H1 (cell line): Measurements from ENCODE around the gene TPSB2. TPM values are rescaled to one million over a fixed set of nuclear protein-coding genes. Genes with fewer than 3 reads are reported as not detected.

Source experiments
- CTCF ChIA-PET: fragments of 300-600 bp; sonication (Branson Sonifier 250); formaldehyde crosslinking; loops from one replicate; lab custom pipeline; 2021; ENCODE audit not compliant: partially characterized antibody; lab: Charles Lee
- POLR2A ChIA-PET: fragments of 300-600 bp; sonication (Branson Sonifier 250); formaldehyde crosslinking; loops from one replicate; lab custom pipeline; 2021; ENCODE audit warnings: inconsistent platforms; ENCODE audit not compliant: partially characterized antibody; lab: Charles Lee
- DNase-seq, 2 experiments: peaks; one replicate each; pipeline versions ENCODE4 v3.0.0 to v3.0.0-alpha.2; 2010 to 2022; ENCODE audit warnings: low spot score in 2 of 2, low read depth in 1 of 2, mixed read lengths in 1 of 2
- FAIRE-seq: peaks from 2 replicates; lab custom pipeline; 2011; peaks lifted over from hg19 to GRCh38; lab: Jason Lieb, UNC
- H2AFZ ChIP-seq: 2 replicates; pipeline ENCODE4 v1.8.1; 2012; ENCODE audit warnings: low read length, inconsistent platforms
- H2AK5ac ChIP-seq: 2 replicates; pipeline ENCODE4 v1.6.1; 2013; ENCODE audit warnings: low read depth, low read length
- H2BK120ac ChIP-seq: replicated peaks from 2 replicates; pipeline ENCODE3; 2013; ENCODE audit warnings: low read depth, low read length, inconsistent platforms
- H2BK12ac ChIP-seq: 2 replicates; pipeline ENCODE4 v1.6.1; 2013; ENCODE audit warnings: low read depth, low read length
- H2BK15ac ChIP-seq: 2 replicates; pipeline ENCODE4 v1.6.1; 2013; ENCODE audit warnings: low read length
- H2BK20ac ChIP-seq: 2 replicates; pipeline ENCODE4 v1.6.1; 2013; ENCODE audit warnings: low read length
- H2BK5ac ChIP-seq: 2 replicates; pipeline ENCODE4 v1.6.1; 2013; ENCODE audit warnings: low read depth, low read length
- H3K14ac ChIP-seq: 2 replicates; pipeline ENCODE4 v1.6.1; 2013; ENCODE audit warnings: inconsistent platforms; ENCODE audit not compliant: insufficient read length
- H3K18ac ChIP-seq: 2 replicates; pipeline ENCODE4 v1.6.1; 2013; ENCODE audit warnings: low read length; ENCODE audit errors: extremely low read depth
- H3K23ac ChIP-seq: 2 replicates; pipeline ENCODE4 v1.6.1; 2013; ENCODE audit warnings: inconsistent platforms; ENCODE audit not compliant: insufficient read length
- H3K23me2 ChIP-seq: 2 replicates; pipeline ENCODE4 v1.6.1; 2013; ENCODE audit warnings: low read depth, low read length
- H3K27ac ChIP-seq: 2 replicates; pipeline ENCODE4 v1.6.1; 2011; ENCODE audit warnings: low read depth, low read length, inconsistent platforms
- H3K27me3 ChIP-seq, 4 experiments: replicated peaks in 1 of 4; 1 replicate in 1 of 4; 2 replicates in 3 of 4; pipeline versions ENCODE4 v1.6.1 to v1.8.1; 2011 to 2013; ENCODE audit warnings: low read length in 3 of 4, mild to moderate bottlenecking in 3 of 4, inconsistent platforms in 2 of 4, mixed read lengths in 2 of 4, moderate library complexity in 1 of 4; ENCODE audit not compliant: control insufficient read depth in 3 of 4, insufficient read depth in 3 of 4; ENCODE audit errors: extremely low read depth in 1 of 4
- H3K36me3 ChIP-seq, 4 experiments: 2 replicates each; pipeline versions ENCODE4 v1.6.1 to v1.8.1; 2011 to 2013; ENCODE audit warnings: mild to moderate bottlenecking in 4 of 4, low read length in 3 of 4, moderate library complexity in 2 of 4, control low read depth in 1 of 4, inconsistent platforms in 1 of 4; ENCODE audit not compliant: insufficient read depth in 4 of 4, control insufficient read depth in 2 of 4
- H3K4ac ChIP-seq: replicated peaks from 2 replicates; pipeline ENCODE3; 2013; ENCODE audit warnings: low read length, low read depth, mixed read lengths, inconsistent platforms; ENCODE audit not compliant: insufficient read length
- H3K4me1 ChIP-seq, 4 experiments: replicated peaks in 1 of 4; 1 replicate in 1 of 4; 2 replicates in 3 of 4; pipeline versions ENCODE4 v1.6.1 to v1.8.1; 2011 to 2013; ENCODE audit warnings: low read length in 3 of 4, inconsistent platforms in 2 of 4, mixed read lengths in 1 of 4; ENCODE audit not compliant: insufficient read depth in 4 of 4, control insufficient read depth in 3 of 4
- H3K4me2 ChIP-seq, 2 experiments: 2 replicates each; pipeline versions ENCODE4 v1.6.1 to v1.8.1; 2011 to 2013; ENCODE audit warnings: low read depth in 2 of 2, low read length in 2 of 2, control low read depth in 1 of 2, inconsistent platforms in 1 of 2, mild to moderate bottlenecking in 1 of 2; ENCODE audit not compliant: insufficient read depth in 1 of 2
- H3K4me3 ChIP-seq, 4 experiments: fragments of 200-600, 300-600 bp in 1 of 4; sonication (generic), shearing (Covaris generic), sonication (Bioruptor Twin) in 1 of 4; 2 replicates each; pipeline versions ENCODE4 v1.5.1 to v1.8.1; 2011 to 2016; ENCODE audit warnings: low read length in 4 of 4, low read depth in 3 of 4, control low read depth in 2 of 4, inconsistent platforms in 2 of 4, mild to moderate bottlenecking in 2 of 4, mixed read lengths in 1 of 4, moderate library complexity in 1 of 4; ENCODE audit not compliant: insufficient read depth in 2 of 4; ENCODE audit errors: extremely low read depth in 1 of 4
- H3K56ac ChIP-seq: replicated peaks from 2 replicates; pipeline ENCODE3; 2013; ENCODE audit warnings: low read depth, mild to moderate bottlenecking, mixed read lengths, low read length, inconsistent platforms; ENCODE audit not compliant: insufficient read length
- H3K79me1 ChIP-seq: 2 replicates; pipeline ENCODE4 v1.6.1; 2013; ENCODE audit warnings: low read depth, low read length, control low read depth
- H3K79me2 ChIP-seq, 2 experiments: 2 replicates each; pipeline versions ENCODE4 v1.6.1 to v1.8.1; 2012 to 2013; ENCODE audit warnings: low read length in 2 of 2, mild to moderate bottlenecking in 2 of 2, inconsistent platforms in 1 of 2; ENCODE audit not compliant: insufficient read depth in 2 of 2, control insufficient read depth in 1 of 2
- H3K9ac ChIP-seq, 4 experiments: replicated peaks in 1 of 4; 1 replicate in 1 of 4; 2 replicates in 3 of 4; pipeline versions ENCODE4 v1.6.1 to v1.8.1; 2011 to 2013; ENCODE audit warnings: low read depth in 3 of 4, low read length in 3 of 4, control low read depth in 2 of 4, mild to moderate bottlenecking in 2 of 4, moderate library complexity in 2 of 4, inconsistent platforms in 1 of 4; ENCODE audit errors: extremely low read depth in 1 of 4
- H3K9me3 ChIP-seq, 2 experiments: 2 replicates each; pipeline versions ENCODE4 v1.6.1 to v1.8.1; 2012 to 2013; ENCODE audit warnings: mild to moderate bottlenecking in 2 of 2, moderate library complexity in 2 of 2, control low read depth in 1 of 2, inconsistent platforms in 1 of 2, low read depth in 1 of 2, low read length in 1 of 2, mixed read lengths in 1 of 2; ENCODE audit not compliant: insufficient read depth in 2 of 2
- H4K20me1 ChIP-seq, 2 experiments: replicated peaks in 1 of 2; 2 replicates each; pipeline versions ENCODE3 to v1.8.1; 2011 to 2013; ENCODE audit warnings: inconsistent platforms in 2 of 2, low read length in 2 of 2, mild to moderate bottlenecking in 1 of 2; ENCODE audit not compliant: insufficient read depth in 2 of 2, control insufficient read depth in 1 of 2
- H4K5ac ChIP-seq: 2 replicates; pipeline ENCODE4 v1.6.1; 2013; ENCODE audit warnings: low read length, low read depth, mixed read lengths, inconsistent platforms; ENCODE audit not compliant: insufficient read length
- H4K8ac ChIP-seq: 2 replicates; pipeline ENCODE4 v1.8.0; 2013; ENCODE audit warnings: mild to moderate bottlenecking, moderate library complexity, low read length, inconsistent platforms; ENCODE audit not compliant: insufficient read depth; ENCODE audit errors: extremely low read depth
- H4K91ac ChIP-seq: replicated peaks from 2 replicates; pipeline ENCODE3; 2013; ENCODE audit warnings: low read length, mixed read lengths, inconsistent platforms; ENCODE audit not compliant: insufficient read length
- BCL11A ChIP-seq, 2 experiments: IDR thresholded peaks; one replicate each; pipeline ENCODE4 v1.6.1; 2011; ENCODE audit warnings: low read depth in 2 of 2, low read length in 2 of 2, mild to moderate bottlenecking in 2 of 2
- BRCA1 ChIP-seq: IDR thresholded peaks from 2 replicates; pipeline ENCODE4 v1.6.1; 2012; ENCODE audit warnings: low read depth, low read length, improper control_type of control experiment
- CBX8 ChIP-seq: fragments of 300-800, 300-1000 bp; sonication (generic); IDR thresholded peaks from 2 replicates; pipeline ENCODE4 v1.7.1; 2016; ENCODE audit warnings: low read depth, low read length, borderline replicate concordance
- HDAC6 ChIP-seq: IDR thresholded peaks from one replicate; pipeline ENCODE4 v1.7.1; 2012; ENCODE audit warnings: low read depth, mild to moderate bottlenecking, inconsistent platforms, low read length, moderate library complexity
- MAFK ChIP-seq: IDR thresholded peaks from 2 replicates; pipeline ENCODE4 v1.6.1; 2012; ENCODE audit warnings: low read depth, mild to moderate bottlenecking, improper control_type of control experiment, low read length
- NANOG ChIP-seq: IDR thresholded peaks from 2 replicates; pipeline ENCODE4 v1.6.1; 2011; ENCODE audit warnings: low read length, low read depth, mild to moderate bottlenecking, inconsistent platforms; ENCODE audit not compliant: insufficient read depth, poor library complexity, severe bottlenecking
- RFX5 ChIP-seq: IDR thresholded peaks from 2 replicates; pipeline ENCODE4 v1.6.1; 2011; ENCODE audit warnings: low read depth, low read length, improper control_type of control experiment, borderline replicate concordance
- SIRT6 ChIP-seq: IDR thresholded peaks from one replicate; pipeline ENCODE4 v1.7.1; 2012; ENCODE audit warnings: low read length, inconsistent platforms
- SRF ChIP-seq: IDR thresholded peaks from 2 replicates; pipeline ENCODE4 v1.6.1; 2011; ENCODE audit warnings: mild to moderate bottlenecking, low read depth, low read length, moderate library complexity
- ZNF274 ChIP-seq: IDR thresholded peaks from 2 replicates; pipeline ENCODE4 v1.7.0; 2012; ENCODE audit warnings: low read length, borderline replicate concordance; ENCODE audit errors: extremely low read depth
- WGBS, 2 experiments: shearing (Covaris generic) in 1 of 2; methylation state at CpG; one replicate each; pipeline versions ENCODE4 v1.1.6 to v1.1.7; 2013 to 2015; ENCODE audit warnings: low lambda C conversion rate in 2 of 2, mixed read lengths in 2 of 2, inconsistent platforms in 1 of 2, low coverage in 1 of 2, missing lambda C conversion rate in 1 of 2; ENCODE audit not compliant: insufficient replicate concordance in 2 of 2, insufficient coverage in 1 of 2, insufficient read length in 1 of 2; ENCODE audit errors: extremely low coverage in 1 of 2, missing lambda C conversion rate in 1 of 2; 5-methylcytosine and 5-hydroxymethylcytosine counted together
- polyA plus RNA-seq, 7 experiments: library from polyadenylated mRNA; depleted of rRNA in 3 of 7; stranded (reverse) in 5 of 7; unstranded in 2 of 7; fragments of >200 nt in 5 of 7; fragments of 200-250 nt in 2 of 7; gene quantifications; 1 replicate in 5 of 7; 2 replicates in 1 of 7; 4 replicates in 1 of 7; pipeline versions ENCODE4 v1.2.1 to v1.2.3, GENCODE V29; 2011 to 2013; ENCODE audit warnings: missing spikeins in 2 of 7, mixed read lengths in 2 of 7
- total RNA-seq: library from RNA; stranded (reverse); fragmentation: NEBNext Ultra II Directional; extraction: Animal tissue kit (Norgen Biotek cat#: 25700); gene quantifications from 2 replicates; pipeline ENCODE4 v1.2.1, GENCODE V29; 2021
- TF ChIP-seq, protein P1 (sequence below): IDR thresholded peaks from 2 replicates; pipeline ENCODE4 v1.6.1; 2011; ENCODE audit warnings: low read depth, mild to moderate bottlenecking, low read length; ENCODE audit not compliant: insufficient read depth
- TF ChIP-seq, protein P2 (sequence below): IDR thresholded peaks from 2 replicates; pipeline ENCODE4 v1.6.1; 2012; ENCODE audit warnings: inconsistent platforms

TPSB2 gene
- total and polyA plus RNA-seq, 2 of the 8 experiments (the other 6 are each of a cell fraction or from before 2014, with no cell fraction given), result 0.08 TPM; not detected in 1

DNA sequence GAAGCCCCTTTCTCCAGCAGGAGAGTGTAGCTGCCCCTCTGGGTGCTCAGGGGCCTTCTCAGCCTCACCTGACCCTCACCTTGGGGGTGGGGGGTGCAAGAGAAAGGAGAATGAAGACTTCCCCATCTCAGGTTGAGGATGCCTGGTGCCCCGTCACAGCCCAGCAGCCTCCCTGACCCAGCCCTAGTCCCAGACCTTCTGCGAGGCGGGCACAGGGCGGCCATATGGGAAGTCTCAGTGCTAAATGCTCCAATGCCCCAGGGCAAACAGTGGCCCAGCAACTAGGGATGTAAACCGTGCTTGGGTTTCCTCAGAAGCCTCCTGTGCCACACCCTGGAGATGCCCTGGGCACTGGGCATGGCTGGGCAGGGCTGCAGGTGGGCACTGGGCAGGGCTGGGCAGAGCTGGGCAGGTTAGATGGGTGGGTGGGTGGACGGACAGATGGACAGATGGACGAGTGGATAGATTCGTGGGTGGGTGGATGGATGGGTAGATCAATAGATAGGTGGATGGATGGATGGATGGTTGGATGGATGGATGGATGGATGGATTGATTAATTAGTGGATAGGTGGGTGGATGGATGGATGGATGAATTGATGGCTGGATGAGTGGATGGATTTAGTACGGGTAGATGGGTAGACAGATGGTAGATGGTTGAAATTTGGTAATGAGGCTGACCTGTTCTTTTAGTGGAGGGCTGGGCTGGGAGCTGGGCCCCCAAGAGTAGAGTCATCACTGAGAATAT, 42.6 kb upstream of the TPSB2 start:
- ChIA-PET CTCF (interaction anchor here (1.6 kb wide), 2 partner anchors 12 to 70 kb away, joined by 3 to 7 read pairs; no protein-coding TSS in a partner anchor), POLR2A (no interaction called here)
- Histone ChIP-seq H3K36me3 (no peaks in the 10 kb centered on the region), H3K9ac (no peak overlapping the region), H3K79me2 (no peaks in the 10 kb centered on the region), H2BK5ac (no peak overlapping the region), H2BK20ac (no peak overlapping the region), H3K4me1 (peaks cover 0 to under 1% (median under 1%) of the 10 kb centered on the region in 4 experiments; a peak in 3 of 7 replicates), H3K23me2 (peaks cover 3% of the 10 kb centered on the region; the same call in 1 of the 2 replicates), H2BK120ac (no peak overlapping the region), H4K8ac (peak overlapping the region; percentile 68; the same call in 1 of the 2 replicates), H3K27me3 (no peaks in the 10 kb centered on the region), H4K91ac (no peak overlapping the region), H3K79me1 (no peaks in the 10 kb centered on the region), H2AFZ (no peak overlapping the region), H3K23ac (no peak overlapping the region), H2BK12ac (no peak overlapping the region), H3K4me2 (no peak overlapping the region), H3K56ac (no peak overlapping the region), H3K4ac (no peak overlapping the region), H3K4me3 (no peak overlapping the region), H3K14ac (no peak overlapping the region), H3K9me3 (no peaks in the 10 kb centered on the region), H2BK15ac (no peak overlapping the region), H4K5ac (no peak overlapping the region), H3K27ac (no peak overlapping the region), H2AK5ac (no peak overlapping the region), H3K18ac (no peak overlapping the region), H4K20me1 (peaks cover 0 to 2% of the 10 kb centered on the region in 2 experiments)
- 85 to 100% methylated on average over 1 to 8 of the region's 9 CpGs for WGBS, 2 experiments
- no peak for FAIRE-seq
- DNase-seq, result no peak
- TF ChIP-seq BCL11A (IDR thresholded peaks at IDR 0.05; ENCODE audit: low read depth in 2 of 2, low read length in 2 of 2) (no peak), MAFK (no peak), NANOG (no peak), SIRT6 (no peak), SRF (no peak), ZNF274 (no peak), BRCA1 (no peak), RFX5 (no peak), CBX8 (no peak), HDAC6 (no peak)
- TF ChIP-seq, protein P1, sequence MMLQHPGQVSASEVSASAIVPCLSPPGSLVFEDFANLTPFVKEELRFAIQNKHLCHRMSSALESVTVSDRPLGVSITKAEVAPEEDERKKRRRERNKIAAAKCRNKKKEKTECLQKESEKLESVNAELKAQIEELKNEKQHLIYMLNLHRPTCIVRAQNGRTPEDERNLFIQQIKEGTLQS, result no peak
- TF ChIP-seq, protein P2, sequence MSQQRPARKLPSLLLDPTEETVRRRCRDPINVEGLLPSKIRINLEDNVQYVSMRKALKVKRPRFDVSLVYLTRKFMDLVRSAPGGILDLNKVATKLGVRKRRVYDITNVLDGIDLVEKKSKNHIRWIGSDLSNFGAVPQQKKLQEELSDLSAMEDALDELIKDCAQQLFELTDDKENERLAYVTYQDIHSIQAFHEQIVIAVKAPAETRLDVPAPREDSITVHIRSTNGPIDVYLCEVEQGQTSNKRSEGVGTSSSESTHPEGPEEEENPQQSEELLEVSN, result no peak
